Bronchus fibroblast of lung (primary cell): ENCODE results near the gene NACAD. TPM values are rescaled to one million over a fixed set of nuclear protein-coding genes. Genes with fewer than 3 reads are reported as not detected.

ENCODE experiments used
- total RNA-seq: library from RNA; depleted of rRNA; stranded (reverse); fragments of >200 nt; gene quantifications from 2 replicates; pipeline ENCODE4 v1.2.3, GENCODE V29; 2015

The NACAD gene, protein sequence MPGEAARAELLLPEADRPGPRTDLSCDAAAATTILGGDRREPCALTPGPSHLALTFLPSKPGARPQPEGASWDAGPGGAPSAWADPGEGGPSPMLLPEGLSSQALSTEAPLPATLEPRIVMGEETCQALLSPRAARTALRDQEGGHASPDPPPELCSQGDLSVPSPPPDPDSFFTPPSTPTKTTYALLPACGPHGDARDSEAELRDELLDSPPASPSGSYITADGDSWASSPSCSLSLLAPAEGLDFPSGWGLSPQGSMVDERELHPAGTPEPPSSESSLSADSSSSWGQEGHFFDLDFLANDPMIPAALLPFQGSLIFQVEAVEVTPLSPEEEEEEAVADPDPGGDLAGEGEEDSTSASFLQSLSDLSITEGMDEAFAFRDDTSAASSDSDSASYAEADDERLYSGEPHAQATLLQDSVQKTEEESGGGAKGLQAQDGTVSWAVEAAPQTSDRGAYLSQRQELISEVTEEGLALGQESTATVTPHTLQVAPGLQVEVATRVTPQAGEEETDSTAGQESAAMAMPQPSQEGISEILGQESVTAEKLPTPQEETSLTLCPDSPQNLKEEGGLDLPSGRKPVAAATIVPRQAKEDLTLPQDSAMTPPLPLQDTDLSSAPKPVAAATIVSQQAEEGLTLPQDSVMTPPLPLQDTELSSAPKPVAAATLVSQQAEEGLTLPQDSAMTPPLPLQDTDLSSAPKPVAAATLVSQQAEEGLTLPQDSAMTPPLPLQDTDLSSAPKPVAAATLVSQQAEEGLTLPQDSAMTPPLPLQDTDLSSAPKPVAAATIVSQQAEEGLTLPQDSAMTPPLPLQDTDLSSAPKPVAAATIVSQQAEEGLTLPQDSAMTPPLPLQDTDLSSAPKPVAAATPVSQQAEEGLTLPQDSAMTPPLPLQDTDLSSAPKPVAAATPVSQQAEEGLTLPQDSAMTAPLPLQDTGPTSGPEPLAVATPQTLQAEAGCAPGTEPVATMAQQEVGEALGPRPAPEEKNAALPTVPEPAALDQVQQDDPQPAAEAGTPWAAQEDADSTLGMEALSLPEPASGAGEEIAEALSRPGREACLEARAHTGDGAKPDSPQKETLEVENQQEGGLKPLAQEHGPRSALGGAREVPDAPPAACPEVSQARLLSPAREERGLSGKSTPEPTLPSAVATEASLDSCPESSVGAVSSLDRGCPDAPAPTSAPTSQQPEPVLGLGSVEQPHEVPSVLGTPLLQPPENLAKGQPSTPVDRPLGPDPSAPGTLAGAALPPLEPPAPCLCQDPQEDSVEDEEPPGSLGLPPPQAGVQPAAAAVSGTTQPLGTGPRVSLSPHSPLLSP (N-terminal part only)
- total RNA-seq = 3.6 and 4.2 TPM in 2 replicates

DNA sequence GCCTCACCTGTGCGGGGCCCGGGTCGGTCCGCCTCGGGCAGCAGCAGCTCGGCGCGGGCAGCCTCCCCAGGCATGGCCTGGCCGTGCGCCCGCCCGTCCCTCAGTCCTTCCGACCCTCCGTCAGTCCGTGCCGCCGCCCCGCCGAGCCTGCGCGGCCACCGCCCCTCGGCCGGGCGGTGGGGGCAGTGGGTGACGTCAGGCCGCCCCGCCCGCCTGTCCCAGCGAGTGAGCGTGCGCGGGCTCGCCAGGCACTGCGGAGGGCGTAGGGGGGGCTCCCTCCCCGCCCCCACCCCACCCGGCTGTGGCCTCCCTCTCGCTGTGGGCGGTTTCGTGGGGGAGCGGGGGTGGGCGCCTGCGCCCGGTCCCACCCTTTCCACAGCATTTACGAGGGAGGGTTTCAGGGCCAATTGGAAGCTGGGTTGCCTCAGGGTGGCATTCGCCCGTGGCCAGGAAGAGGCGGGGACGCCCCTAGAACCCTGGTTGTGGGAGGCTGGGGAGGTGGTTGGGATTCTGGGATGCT, at the start of gene NACAD:
NACAD (minus strand) TSS at position 149 of the 520 bp plus-strand sequence; CDS start at position 74, 75 bp downstream.

DNA sequence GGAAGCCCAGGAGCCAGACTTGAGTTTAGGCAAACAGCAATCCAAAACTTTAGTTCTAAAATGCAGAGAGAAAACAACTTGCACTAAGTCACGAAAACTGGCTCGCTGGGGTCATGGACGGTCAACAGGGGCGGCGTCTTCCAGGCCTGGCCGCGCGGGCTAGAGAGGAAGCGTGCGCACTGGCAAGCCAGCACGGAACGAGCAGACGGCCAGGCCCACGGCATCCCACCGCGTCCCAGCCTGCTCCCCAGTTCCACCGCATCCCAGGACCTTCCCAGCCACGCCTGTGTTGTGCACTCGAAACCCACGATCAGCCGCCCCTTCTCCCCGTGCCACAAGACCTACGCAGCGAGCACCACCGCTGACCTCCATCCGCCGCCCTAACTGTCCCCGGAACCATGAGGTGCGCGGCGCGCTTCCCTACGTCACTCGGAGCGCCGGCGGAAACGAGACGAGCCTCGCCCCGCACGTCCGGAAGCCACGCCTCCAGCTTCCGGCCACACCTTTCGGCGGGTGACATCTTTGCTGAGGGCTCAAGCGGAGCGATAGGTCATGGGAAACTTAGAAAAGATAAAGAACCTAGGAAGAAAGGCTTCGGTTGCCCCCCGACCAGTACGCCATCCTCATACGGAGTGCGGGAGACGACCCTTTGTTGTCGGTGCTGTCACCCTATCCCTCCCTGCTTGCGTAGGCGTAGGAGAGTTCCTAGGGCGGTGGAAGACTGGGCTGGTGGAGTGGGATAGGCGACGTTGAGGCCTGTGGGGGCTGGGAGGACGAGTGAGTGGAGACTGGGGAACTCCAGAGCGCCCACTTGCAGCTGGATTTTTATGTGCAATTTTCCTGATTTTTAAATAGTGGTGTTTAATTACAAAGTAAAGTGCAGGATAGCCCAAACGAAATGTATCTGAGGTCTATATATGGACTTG, 22.8 kb upstream of the NACAD start, which contains the start of gene TBRG4:
TBRG4 (minus strand) TSS at position 400 of the 926 bp plus-strand sequence. CDS start 2,460 bp downstream, outside the sequence.

Other genes with a start within 250 kb of the NACAD start
- gene H2AZ2, start 240.9 kb downstream of the NACAD start, total RNA-seq = 260 TPM in 2 replicates
- gene PURB, start 203.4 kb downstream of the NACAD start, total RNA-seq = 4.5 and 6.4 TPM in 2 replicates
- under 0.01 TPM in 1 of 2 replicates, not detected in the other for gene MYO1G, start 110.0 kb downstream of the NACAD start, total RNA-seq
- 62.0 and 62.9 TPM in 2 replicates for gene CCM2, start 88.8 kb downstream of the NACAD start, total RNA-seq
- gene TBRG4, start 22.7 kb upstream of the NACAD start, total RNA-seq = 71.8 and 75.7 TPM in 2 replicates
- gene RAMP3, start 68.8 kb upstream of the NACAD start, total RNA-seq = not detected in 2 replicates